T-helper 2 cell treated with Interferon-gamma antibody and Interleukin-4, amounts not matched to agents 5 μg/mL and 100 μg/mL, for 36 hours (primary cell): ENCODE data around the gene CFAP157.

Experiments used
- DNase-seq: peaks from one replicate; pipeline ENCODE4 v3.0.0; 2021; ENCODE audit warnings: low spot score
- H3K27ac Mint-ChIP-seq: one replicate; pipeline ENCODE4 v1.8.0; 2021; ENCODE audit warnings: mild to moderate bottlenecking, mixed read lengths
- H3K27me3 Mint-ChIP-seq: one replicate; pipeline ENCODE4 v1.8.0; 2021; ENCODE audit warnings: low read depth, mixed read lengths
- H3K36me3 Mint-ChIP-seq: one replicate; pipeline ENCODE4 v1.8.0; 2021; ENCODE audit warnings: low read depth, mixed read lengths
- H3K4me1 Mint-ChIP-seq: one replicate; pipeline ENCODE4 v1.8.0; 2021; ENCODE audit warnings: low read depth, mixed read lengths
- H3K4me3 Mint-ChIP-seq: one replicate; pipeline ENCODE4 v1.8.0; 2022; ENCODE audit warnings: mild to moderate bottlenecking, moderate library complexity, mixed read lengths
- H3K9me3 Mint-ChIP-seq: one replicate; pipeline ENCODE4 v1.8.0; 2021; ENCODE audit warnings: mixed read lengths

The CFAP157 gene

DNA sequence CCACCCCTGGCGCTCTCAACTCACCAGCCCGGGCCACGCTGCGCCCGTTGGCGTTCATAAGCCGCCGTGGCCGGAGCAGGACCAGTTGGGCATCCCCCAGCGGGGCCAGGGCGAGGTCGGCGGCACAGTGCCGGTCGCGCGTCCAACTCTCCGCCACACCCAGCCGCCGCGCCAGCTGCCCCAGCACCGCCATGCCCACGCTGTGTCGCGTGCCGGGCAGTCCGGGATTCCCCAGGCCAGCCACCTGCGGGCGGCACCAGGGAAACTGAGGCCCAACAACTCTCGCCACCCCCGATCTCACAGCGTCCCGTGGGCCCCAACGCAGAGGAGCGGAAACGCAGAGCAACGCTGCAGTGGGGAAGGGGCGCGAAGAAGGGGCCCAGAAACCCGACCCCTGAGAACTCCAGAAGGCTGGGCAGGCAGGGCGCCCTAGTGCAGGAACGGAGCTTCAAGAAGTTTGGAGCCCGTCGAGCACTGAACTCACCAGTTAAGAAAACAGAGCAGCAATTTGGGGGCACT lies 8.2 kb downstream of the CFAP157 start:
- Mint-ChIP-seq H3K4me1 (peaks cover 28% of the 10 kb centered on the region), H3K36me3 (no peaks in the 10 kb centered on the region), H3K4me3 (peak overlapping the region; percentile 97), H3K27me3 (no peaks in the 10 kb centered on the region), H3K9me3 (no peaks in the 10 kb centered on the region), H3K27ac (peak overlapping the region; percentile 98)
- peak; percentile 23 for DNase-seq

- Mint-ChIP-seq H3K4me1 (peaks cover 28% of the 10 kb centered on the region), H3K36me3 (no peaks in the 10 kb centered on the region), H3K4me3 (peak within 1 kb of the TSS; percentile 97), H3K27ac (peak within 1 kb of the TSS; percentile 98), H3K27me3 (no peaks in the 10 kb centered on the region), H3K9me3 (no peaks in the 10 kb centered on the region)
- DNase-seq: peak; percentile 97
These were observed 8.9 kb downstream of the CFAP157 start, which contains the start of the genes PTRH1 and TTC16 for GRCh38 chr9:127715470-127716337. Gene PTRH1 (minus strand): TSS chr9:127715663. CDS start chr9:127715639, 24 bp downstream. Gene TTC16 (plus strand): TSS chr9:127716079. CDS start chr9:127716146, 67 bp downstream.

GRCh38 chr9:127716412-127716811 lies 9.6 kb downstream of the CFAP157 start:
- Mint-ChIP-seq H3K4me3 (peak overlapping the region; percentile 97), H3K36me3 (no peaks in the 10 kb centered on the region), H3K27me3 (no peaks in the 10 kb centered on the region), H3K27ac (peak overlapping the region; percentile 98), H3K9me3 (no peaks in the 10 kb centered on the region), H3K4me1 (peaks cover 21% of the 10 kb centered on the region)
- no peak for DNase-seq

DNA sequence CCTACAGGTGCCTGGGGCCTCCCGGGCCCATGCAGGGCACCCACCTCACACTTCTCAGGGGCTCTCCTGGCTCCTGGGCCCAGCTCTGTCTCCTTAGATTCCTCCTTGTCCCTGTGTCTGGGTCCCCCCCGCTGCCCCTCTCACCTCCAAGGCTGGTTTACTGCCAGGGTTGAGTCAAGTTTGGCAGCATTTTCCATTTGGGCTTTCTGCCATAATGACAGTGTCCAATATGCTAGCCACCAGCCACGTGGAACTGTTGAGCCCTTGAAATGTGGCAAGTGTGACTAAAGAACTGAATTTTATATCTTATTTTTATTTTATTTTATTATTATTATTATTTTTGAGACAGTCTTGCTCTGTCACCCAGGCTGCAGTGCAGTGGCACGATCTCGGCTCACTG lies 11.0 kb downstream of the CFAP157 start:
- Mint-ChIP-seq H3K4me1 (peaks cover 18% of the 10 kb centered on the region), H3K27me3 (no peaks in the 10 kb centered on the region), H3K4me3 (no peak overlapping the region), H3K9me3 (no peaks in the 10 kb centered on the region), H3K36me3 (no peaks in the 10 kb centered on the region), H3K27ac (no peak overlapping the region)
- DNase-seq: no peak

GRCh38 chr9:127720031-127720864 lies 13.5 kb downstream of the CFAP157 start:
- H3K4me1 Mint-ChIP-seq: peaks cover 18% of the 10 kb centered on the region
- no peaks in the 10 kb centered on the region for H3K9me3 Mint-ChIP-seq
- no peaks in the 10 kb centered on the region for H3K36me3 Mint-ChIP-seq
- H3K4me3 Mint-ChIP-seq: peak overlapping the region; percentile 13
- no peak for DNase-seq
- peak overlapping the region; percentile 69 for H3K27ac Mint-ChIP-seq
- no peaks in the 10 kb centered on the region for H3K27me3 Mint-ChIP-seq

GRCh38 chr9:127720865-127721227 lies 14.1 kb downstream of the CFAP157 start:
- Mint-ChIP-seq H3K4me1 (peaks cover 17% of the 10 kb centered on the region), H3K27ac (peak overlapping the region; percentile 62), H3K36me3 (no peaks in the 10 kb centered on the region), H3K9me3 (no peaks in the 10 kb centered on the region), H3K27me3 (no peaks in the 10 kb centered on the region), H3K4me3 (no peak overlapping the region)
- no peak for DNase-seq

DNA sequence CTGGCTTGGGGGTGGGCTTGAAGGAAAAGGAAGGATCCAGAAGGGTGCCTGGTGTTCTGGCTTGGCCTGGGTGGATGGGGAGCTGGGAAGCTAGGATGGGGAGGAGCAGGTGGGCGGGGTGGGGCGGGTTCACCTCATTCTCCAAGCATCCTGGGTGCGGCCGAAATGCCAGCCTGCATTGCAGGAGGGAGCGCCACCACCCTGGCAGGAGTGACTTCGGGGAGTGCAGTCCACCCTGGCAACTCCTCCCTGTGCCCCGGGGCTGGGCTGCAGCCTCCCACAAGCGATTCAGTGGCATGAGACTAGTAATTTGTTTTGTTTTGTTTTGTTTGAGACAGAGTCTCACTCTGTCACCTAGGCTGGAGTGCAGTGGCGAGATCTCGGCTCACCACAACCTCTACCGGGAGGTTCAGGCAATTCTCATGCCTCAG lies 14.6 kb downstream of the CFAP157 start:
- Mint-ChIP-seq H3K27me3 (no peaks in the 10 kb centered on the region), H3K4me3 (no peak overlapping the region), H3K27ac (peak overlapping the region; percentile 53)

DNA sequence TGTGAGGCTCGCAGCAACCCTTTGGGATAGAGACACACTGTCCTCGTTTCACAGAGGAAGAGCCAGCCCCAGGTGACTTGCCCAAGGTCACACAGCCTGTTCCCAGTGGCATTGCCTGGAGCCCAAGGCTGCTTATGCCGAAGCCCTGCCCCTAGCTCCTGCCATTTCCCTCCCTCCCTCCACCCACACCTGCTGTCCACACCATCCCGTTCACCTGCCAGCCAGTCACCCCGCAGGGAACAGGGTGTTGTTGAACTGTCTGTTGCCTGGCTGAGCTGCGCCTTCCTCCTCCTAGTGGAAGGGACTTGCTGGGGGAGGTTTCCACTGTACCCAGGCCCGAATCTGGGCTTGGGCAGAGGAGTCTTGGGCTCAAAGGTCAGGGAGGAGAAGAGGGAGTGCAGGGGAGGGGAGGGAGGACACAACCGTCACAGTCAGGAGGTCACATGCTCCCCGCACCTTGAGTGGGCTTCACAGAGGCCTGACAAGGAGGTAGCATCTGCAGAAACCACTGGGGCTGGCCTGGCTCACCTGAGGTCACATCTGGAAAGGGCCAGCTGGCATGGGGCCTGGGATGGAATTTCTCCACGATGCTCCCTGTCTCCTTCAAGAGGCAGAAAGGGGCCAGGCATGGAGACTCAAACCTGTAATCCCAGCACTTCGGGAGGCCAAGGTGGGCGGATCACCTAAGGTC lies 15.4 kb downstream of the CFAP157 start:
- DNase-seq: no peak
- H3K4me3 Mint-ChIP-seq: no peak overlapping the region
- no peaks in the 10 kb centered on the region for H3K27me3 Mint-ChIP-seq
- H3K27ac Mint-ChIP-seq: no peak overlapping the region
- H3K36me3 Mint-ChIP-seq: no peaks in the 10 kb centered on the region
- peaks cover 12% of the 10 kb centered on the region for H3K4me1 Mint-ChIP-seq
- H3K9me3 Mint-ChIP-seq: no peaks in the 10 kb centered on the region

More for the DNA sequence above, 14.6 kb downstream of the CFAP157 start:
- peaks cover 12% of the 10 kb centered on the region for H3K4me1 Mint-ChIP-seq
- H3K36me3 Mint-ChIP-seq: no peaks in the 10 kb centered on the region
- DNase-seq: no peak
- H3K9me3 Mint-ChIP-seq: no peaks in the 10 kb centered on the region

GRCh38 chr9:127723013-127723412 lies 16.2 kb downstream of the CFAP157 start:
- H3K9me3 Mint-ChIP-seq: no peaks in the 10 kb centered on the region
- DNase-seq: no peak
- no peaks in the 10 kb centered on the region for H3K27me3 Mint-ChIP-seq
- H3K36me3 Mint-ChIP-seq: no peaks in the 10 kb centered on the region
- H3K4me1 Mint-ChIP-seq: peaks cover 12% of the 10 kb centered on the region
- H3K4me3 Mint-ChIP-seq: no peak overlapping the region
- H3K27ac Mint-ChIP-seq: no peak overlapping the region

DNA sequence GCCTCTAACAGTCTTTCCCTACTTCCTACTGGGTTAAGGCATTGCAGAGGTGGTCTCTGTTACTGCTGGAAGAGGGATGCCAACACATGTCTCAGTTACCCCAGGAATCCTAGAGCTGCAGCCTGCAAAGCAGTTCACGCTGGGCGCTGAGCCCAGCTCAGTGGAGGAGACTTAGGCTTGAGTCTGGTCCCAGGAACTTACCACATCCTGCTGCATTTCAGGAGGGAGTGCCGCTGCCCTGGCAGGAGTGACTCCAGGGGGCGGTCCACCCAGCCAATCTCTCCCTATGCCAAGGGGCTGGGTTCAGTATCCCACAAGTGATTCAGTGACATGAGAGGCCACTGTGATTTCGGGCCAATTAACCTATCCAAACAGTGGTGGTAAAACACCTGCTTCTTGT lies 16.7 kb downstream of the CFAP157 start:
- Mint-ChIP-seq H3K27me3 (no peaks in the 10 kb centered on the region), H3K9me3 (no peaks in the 10 kb centered on the region), H3K27ac (no peak overlapping the region), H3K36me3 (no peaks in the 10 kb centered on the region), H3K4me3 (no peak overlapping the region), H3K4me1 (peaks cover 12% of the 10 kb centered on the region)
- DNase-seq: no peak

DNA sequence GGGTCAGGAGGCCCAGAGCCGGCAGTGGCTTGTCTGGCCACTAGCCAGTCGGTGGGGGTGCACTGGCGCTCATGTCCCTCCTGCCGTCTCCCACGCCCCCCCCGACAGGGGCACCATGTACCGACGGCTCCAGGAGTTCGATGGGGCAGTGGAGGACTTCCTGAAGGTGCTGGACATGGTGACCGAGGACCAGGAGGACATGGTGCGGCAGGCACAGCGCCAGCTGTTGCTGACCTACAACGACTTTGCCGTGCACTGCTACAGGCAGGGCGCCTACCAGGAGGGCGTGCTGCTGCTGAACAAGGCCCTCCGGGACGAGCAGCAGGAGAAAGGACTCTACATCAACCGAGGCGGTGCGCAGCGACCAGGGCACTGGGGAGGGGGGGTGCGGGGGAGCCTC lies 17.2 kb downstream of the CFAP157 start:
- no peaks in the 10 kb centered on the region for H3K27me3 Mint-ChIP-seq
- DNase-seq: no peak
- H3K27ac Mint-ChIP-seq: no peak overlapping the region
- H3K4me3 Mint-ChIP-seq: no peak overlapping the region
- H3K4me1 Mint-ChIP-seq: peaks cover 12% of the 10 kb centered on the region
- H3K9me3 Mint-ChIP-seq: no peaks in the 10 kb centered on the region
- H3K36me3 Mint-ChIP-seq: no peaks in the 10 kb centered on the region

- no peak for DNase-seq
- no peaks in the 10 kb centered on the region for H3K27me3 Mint-ChIP-seq
- H3K36me3 Mint-ChIP-seq: no peaks in the 10 kb centered on the region
- H3K9me3 Mint-ChIP-seq: no peaks in the 10 kb centered on the region
- H3K4me1 Mint-ChIP-seq: no peaks in the 10 kb centered on the region
- H3K27ac Mint-ChIP-seq: no peak overlapping the region
- H3K4me3 Mint-ChIP-seq: no peak overlapping the region
These were observed 20.1 kb downstream of the CFAP157 start for GRCh38 chr9:127726871-127727270.

- H3K27ac Mint-ChIP-seq: no peak overlapping the region
- no peak for DNase-seq
- no peaks in the 10 kb centered on the region for H3K27me3 Mint-ChIP-seq
- peaks cover 1% of the 10 kb centered on the region for H3K36me3 Mint-ChIP-seq
- no peaks in the 10 kb centered on the region for H3K9me3 Mint-ChIP-seq
- H3K4me3 Mint-ChIP-seq: no peak overlapping the region
- H3K4me1 Mint-ChIP-seq: peaks cover 4% of the 10 kb centered on the region
These were observed 22.0 kb downstream of the CFAP157 start for GRCh38 chr9:127728808-127729207.
